Ishikawa (cell line): ENCODE measurements around the gene MSANTD7.
A peak's percentile ranks its signal among the peaks of the same experiment; 100 is the strongest.

Experiments
- CEBPB ChIP-seq: IDR thresholded peaks from 2 replicates; pipeline ENCODE4 v1.6.1; 2012
- CREB1 ChIP-seq: IDR thresholded peaks from 2 replicates; pipeline ENCODE4 v1.6.1; 2012; ENCODE audit warnings: low read depth
- EGR1 ChIP-seq: IDR thresholded peaks from 2 replicates; pipeline ENCODE4 v1.6.1; 2012
- EP300 ChIP-seq: IDR thresholded peaks from 2 replicates; pipeline ENCODE4 v1.6.1; 2012; ENCODE audit warnings: borderline replicate concordance
- FOXM1 ChIP-seq: IDR thresholded peaks from 2 replicates; pipeline ENCODE4 v1.6.1; 2012; ENCODE audit warnings: low read depth, borderline replicate concordance
- MAX ChIP-seq: IDR thresholded peaks from 2 replicates; pipeline ENCODE4 v1.6.1; 2012
- NFIC ChIP-seq: IDR thresholded peaks from 2 replicates; pipeline ENCODE4 v1.6.1; 2012
- RAD21 ChIP-seq: IDR thresholded peaks from 2 replicates; pipeline ENCODE4 v1.6.1; 2012; ENCODE audit warnings: low read depth
- REST ChIP-seq: IDR thresholded peaks from 2 replicates; pipeline ENCODE4 v1.6.1; 2012; ENCODE audit warnings: low read depth, mild to moderate bottlenecking
- TAF1 ChIP-seq: IDR thresholded peaks from 2 replicates; pipeline ENCODE4 v1.6.1; 2012; ENCODE audit warnings: low read depth, mild to moderate bottlenecking
- TCF12 ChIP-seq: IDR thresholded peaks from 2 replicates; pipeline ENCODE4 v1.6.1; 2012; ENCODE audit warnings: low read depth
- TEAD4 ChIP-seq: IDR thresholded peaks from 2 replicates; pipeline ENCODE4 v1.6.1; 2012
- YY1 ChIP-seq: IDR thresholded peaks from 2 replicates; pipeline ENCODE4 v1.6.1; 2012; ENCODE audit warnings: low read depth
- ZBTB7A ChIP-seq: IDR thresholded peaks from 2 replicates; pipeline ENCODE4 v1.6.1; 2012; ENCODE audit warnings: low read depth
- TF ChIP-seq, protein P1 (sequence below): IDR thresholded peaks from 2 replicates; pipeline ENCODE4 v1.6.1; 2012

The MSANTD7 gene

DNA sequence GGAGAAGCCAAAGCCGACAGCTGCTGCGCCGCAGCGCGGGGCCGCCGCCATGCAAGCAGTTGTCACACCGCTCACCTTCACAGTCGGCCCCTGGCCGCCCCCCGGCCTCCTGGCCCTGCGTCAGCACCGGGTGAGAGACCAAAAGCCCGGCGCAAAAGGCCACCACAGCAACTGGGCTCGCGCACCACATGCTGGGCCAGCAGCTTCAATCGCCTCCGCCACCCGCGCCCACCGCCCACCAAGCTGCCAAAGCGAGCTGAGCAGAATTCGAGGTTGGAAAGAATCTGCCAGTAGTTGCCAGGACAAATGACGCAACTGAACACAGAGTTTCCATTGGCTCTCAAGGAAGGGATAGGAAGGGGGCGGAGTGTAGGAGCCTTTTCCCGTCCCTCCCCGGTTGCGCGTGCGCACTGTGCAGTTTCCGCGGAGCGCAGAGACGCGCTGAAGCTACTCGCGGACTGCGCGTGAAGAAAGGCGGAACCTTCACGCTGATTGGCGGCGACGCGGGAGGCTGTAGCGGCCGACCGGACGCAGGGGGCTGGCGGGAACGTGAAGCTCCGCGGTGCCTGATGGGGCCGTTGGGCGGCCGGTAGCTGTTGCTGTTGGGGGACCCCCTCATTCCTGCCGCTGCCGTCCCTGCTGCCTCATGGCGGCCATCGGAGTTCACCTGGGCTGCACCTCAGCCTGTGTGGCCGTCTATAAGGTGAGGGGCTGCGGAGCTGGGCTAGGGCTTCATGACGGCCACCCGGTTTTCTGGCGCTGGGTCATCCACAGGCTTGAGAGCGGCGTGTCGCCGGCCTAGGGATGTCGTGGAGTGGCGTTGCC lies at the start of gene MSANTD7, which contains the start of the genes CDNF and HSPA14:
MSANTD7 (plus strand) TSS at position 550 of the 825 bp plus-strand sequence. CDS start 3,979 bp downstream, outside the sequence.
CDNF (minus strand) TSS at position 281 of the 825 bp plus-strand sequence; CDS start at position 190, 91 bp downstream.
HSPA14 (plus strand) TSS at position 550 of the 825 bp plus-strand sequence; CDS start at position 647, 97 bp downstream.
- TF ChIP-seq NFIC (no peak; the same call in 1 of the 2 replicates), ZBTB7A (peak; percentile 85; the same call in 1 of the 2 replicates), TAF1 (peak; percentile 61), YY1 (peak; percentile 79), TCF12 (0 out of 2 replicates have a peak, but pooled peaks have one; percentile 15), CREB1 (peak; percentile 87), EP300 (no peak), EGR1 (peak; percentile 44; the same call in 1 of the 2 replicates), FOXM1 (no peak), TEAD4 (peak; percentile 6; the same call in 1 of the 2 replicates), CEBPB (no peak), MAX (peak; percentile 79), REST (no peak), RAD21 (no peak)
- TF ChIP-seq, protein P1, sequence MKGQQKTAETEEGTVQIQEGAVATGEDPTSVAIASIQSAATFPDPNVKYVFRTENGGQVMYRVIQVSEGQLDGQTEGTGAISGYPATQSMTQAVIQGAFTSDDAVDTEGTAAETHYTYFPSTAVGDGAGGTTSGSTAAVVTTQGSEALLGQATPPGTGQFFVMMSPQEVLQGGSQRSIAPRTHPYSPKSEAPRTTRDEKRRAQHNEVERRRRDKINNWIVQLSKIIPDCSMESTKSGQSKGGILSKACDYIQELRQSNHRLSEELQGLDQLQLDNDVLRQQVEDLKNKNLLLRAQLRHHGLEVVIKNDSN, result 0 out of 2 replicates have a peak, but pooled peaks have one; percentile 15

GRCh38 chr10:14798636-14799035 lies 39.5 kb upstream of the MSANTD7 start:
- no peak for TF ChIP-seq ZBTB7A
- TF ChIP-seq CREB1, result no peak
- no peak for TF ChIP-seq YY1
- no peak for TF ChIP-seq NFIC
- no peak for TF ChIP-seq REST
- TF ChIP-seq EGR1, result no peak
- TF ChIP-seq CEBPB, result no peak
- no peak for TF ChIP-seq FOXM1
- TF ChIP-seq EP300, result no peak
- TF ChIP-seq, protein P1, result no peak
- TF ChIP-seq TCF12, result no peak
- TF ChIP-seq RAD21, result no peak
- TF ChIP-seq TEAD4, result no peak
- TF ChIP-seq TAF1, result no peak
- no peak for TF ChIP-seq MAX

DNA sequence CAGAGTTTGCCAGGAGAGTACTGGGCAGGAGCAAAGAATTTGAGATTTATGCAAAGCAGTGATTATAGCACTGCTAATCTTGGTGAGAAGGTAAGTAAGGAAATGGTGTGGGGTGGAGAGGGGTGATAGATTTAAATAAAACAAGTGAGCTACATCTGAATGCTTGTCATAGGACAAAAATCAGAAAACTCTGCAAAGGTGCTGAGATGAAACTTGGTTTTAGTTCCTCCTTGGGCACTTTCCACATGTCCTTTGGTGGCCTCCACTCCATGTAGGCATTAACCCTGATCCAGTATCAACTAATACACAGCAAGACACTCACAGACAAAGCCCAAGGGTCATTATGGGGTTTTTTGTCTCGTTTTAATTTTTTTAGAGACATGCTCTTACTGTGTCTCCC lies 37.7 kb upstream of the MSANTD7 start:
- TF ChIP-seq ZBTB7A (no peak), REST (no peak), CREB1 (no peak), FOXM1 (no peak), EGR1 (no peak), NFIC (no peak), CEBPB (no peak), TAF1 (no peak), EP300 (no peak), TCF12 (no peak), MAX (no peak), YY1 (no peak), TEAD4 (no peak), RAD21 (no peak)
- TF ChIP-seq, protein P1, result no peak
